K562 (cell line): Measurements from ENCODE around the gene TRPC1. TPM values are rescaled to one million over a fixed set of nuclear protein-coding genes. Genes with fewer than 3 reads are reported as not detected.

Experiments
- ATAC-seq: fragments of 200-7000 bp; cut with Tn5 transposase; 3 replicates; pipeline ENCODE4 v1.9.1; 2020; ENCODE audit warnings: moderate library complexity
- BruUV-seq: library from RNA; stranded (reverse); fragments of 400-500 nt; replicated peaks from 2 replicates; lab custom pipeline; 2021; lab: Mats Ljungman, UMichigan
- CTCF ChIA-PET: fragments of 300-600 bp; formaldehyde crosslinking; extraction: SDS; loops from one replicate; lab custom pipeline; 2021; ENCODE audit warnings: low intra/inter-chr PET ratio; lab: Yijun Ruan, JAX
- POLR2A ChIA-PET: fragments of 300-600, 350-650 bp; sonication (Branson Sonifier 250); formaldehyde crosslinking; extraction: SDS; loops from one replicate; lab custom pipeline; 2021; ENCODE audit warnings: antibody characterized with exemption, inconsistent platforms; lab: Yijun Ruan, JAX
- DNase-seq, 4 experiments: peaks; one replicate each; pipeline versions ENCODE4 v3.0.0 to v3.0.0-alpha.2; 2011 to 2018; ENCODE audit warnings: low spot score in 3 of 4, mixed read lengths in 3 of 4; ENCODE audit errors: extremely low read depth in 1 of 4
- FAIRE-seq: peaks from 2 replicates; lab custom pipeline; 2011; peaks lifted over from hg19 to GRCh38; lab: Jason Lieb, UNC
- H2AFZ ChIP-seq: 2 replicates; pipeline ENCODE4 v1.6.0; 2011; ENCODE audit warnings: low read depth, low read length, control low read depth, inconsistent platforms
- H3K27ac ChIP-seq: fragments of 200-600 bp; 3 replicates; pipeline ENCODE4 v1.8.0; 2011; ENCODE audit warnings: low read depth, mild to moderate bottlenecking, control low read depth, inconsistent platforms, low read length, moderate library complexity, mixed read lengths; ENCODE audit errors: extremely low read depth
- H3K27me3 ChIP-seq, 2 experiments: fragments of 300-600 bp in 1 of 2; 2 replicates in 1 of 2; 3 replicates in 1 of 2; pipeline versions ENCODE4 v1.6.0 to v1.8.0; 2011; ENCODE audit warnings: inconsistent platforms in 2 of 2, low read length in 2 of 2, mild to moderate bottlenecking in 1 of 2, mixed read lengths in 1 of 2, moderate library complexity in 1 of 2; ENCODE audit not compliant: control insufficient read depth in 2 of 2, insufficient read depth in 2 of 2
- H3K36me3 ChIP-seq: fragments of 300-600 bp; 3 replicates; pipeline ENCODE4 v1.8.0; 2011; ENCODE audit warnings: mild to moderate bottlenecking, low read length, inconsistent platforms; ENCODE audit not compliant: control insufficient read depth, insufficient read depth
- H3K4me1 ChIP-seq, 2 experiments: fragments of 200-600 bp in 1 of 2; replicated peaks in 1 of 2; 2 replicates in 1 of 2; 3 replicates in 1 of 2; pipeline versions ENCODE4 v1.5.1 to v1.8.0; 2011; ENCODE audit warnings: inconsistent platforms in 2 of 2, low read length in 2 of 2, mild to moderate bottlenecking in 1 of 2, mixed read lengths in 1 of 2, moderate library complexity in 1 of 2; ENCODE audit not compliant: control insufficient read depth in 2 of 2, insufficient read depth in 2 of 2
- H3K4me2 ChIP-seq: 2 replicates; pipeline ENCODE4 v1.6.1; 2011; ENCODE audit warnings: low read length, control low read depth, inconsistent platforms, mixed read lengths; ENCODE audit not compliant: insufficient read depth
- H3K4me3 ChIP-seq: fragments of 200-600 bp; sonication (generic), shearing (Covaris generic); 2 replicates; pipeline ENCODE4 v1.5.1; 2016; ENCODE audit warnings: control low read depth, inconsistent platforms
- H3K79me2 ChIP-seq: fragments of 200-600 bp; 3 replicates; pipeline ENCODE4 v1.8.0; 2011; ENCODE audit warnings: low read length, inconsistent platforms; ENCODE audit not compliant: control insufficient read depth, insufficient read depth
- H3K9ac ChIP-seq, 2 experiments: 2 replicates each; pipeline versions ENCODE4 v1.6.0 to v1.6.1; 2011; ENCODE audit warnings: low read depth in 2 of 2, low read length in 2 of 2, control low read depth in 1 of 2, inconsistent platforms in 1 of 2, mild to moderate bottlenecking in 1 of 2, mixed read lengths in 1 of 2; ENCODE audit not compliant: insufficient read depth in 1 of 2
- H3K9me1 ChIP-seq: one replicate; pipeline ENCODE4 v1.6.0; 2011; ENCODE audit warnings: inconsistent platforms, mild to moderate bottlenecking, low read length, moderate library complexity; ENCODE audit not compliant: control insufficient read depth, insufficient read depth
- H3K9me3 ChIP-seq: replicated peaks from 2 replicates; pipeline ENCODE4 v1.5.1; 2011; ENCODE audit warnings: low read depth, low read length, inconsistent platforms; ENCODE audit not compliant: control insufficient read depth, insufficient read depth
- H4K20me1 ChIP-seq: replicated peaks from 2 replicates; pipeline ENCODE4 v1.6.1; 2011; ENCODE audit warnings: low read length, inconsistent platforms, mixed read lengths; ENCODE audit not compliant: control insufficient read depth, insufficient read depth
- CBFA2T2 ChIP-seq: fragments of 450-650 bp; conservative IDR thresholded peaks from 2 replicates; pipeline ENCODE4 v1.6.1; 2017; ENCODE audit warnings: mild to moderate bottlenecking
- CEBPG ChIP-seq, 3 experiments: fragments of 200-800 bp in 1 of 3; sonication (Bioruptor generic) in 1 of 3; sonication (generic) in 1 of 3; formaldehyde crosslinking in 1 of 3; IDR thresholded peaks in 2 of 3; conservative IDR thresholded peaks in 1 of 3; 2 replicates each; pipeline versions ENCODE4 v1.6.1 to v1.8.0; 2016 to 2022; ENCODE audit warnings: missing compliant biosample characterization in 2 of 3, missing genetic modification characterization in 2 of 3, mild to moderate bottlenecking in 1 of 3, missing genetic modification reagents in 1 of 3
- FOXJ2 ChIP-seq: fragments of 200-800 bp; sonication (Bioruptor generic); IDR thresholded peaks from 2 replicates; pipeline ENCODE4 v1.6.1; 2016; ENCODE audit warnings: missing genetic modification characterization, missing compliant biosample characterization
- HDAC2 ChIP-seq: fragments of 450-650 bp; IDR thresholded peaks from 2 replicates; pipeline ENCODE4 v1.6.1; 2016; ENCODE audit warnings: mild to moderate bottlenecking
- JUN ChIP-seq, 2 experiments: sonication (generic) in 1 of 2; formaldehyde crosslinking in 1 of 2; IDR thresholded peaks; 2 replicates each; pipeline versions ENCODE4 v1.6.1 to v1.8.0; 2012 to 2022; ENCODE audit warnings: borderline replicate concordance in 2 of 2, mild to moderate bottlenecking in 2 of 2, improper control_type of control experiment in 1 of 2, low read depth in 1 of 2, low read length in 1 of 2, missing genetic modification reagents in 1 of 2
- KHSRP ChIP-seq: fragments of 450-650 bp; IDR thresholded peaks from 2 replicates; pipeline ENCODE4 v1.6.1; 2017
- LEF1 ChIP-seq: fragments of 450-650 bp; IDR thresholded peaks from 2 replicates; pipeline ENCODE4 v1.6.1; 2016; ENCODE audit warnings: mild to moderate bottlenecking
- MTA2 ChIP-seq: fragments of 450-650 bp; IDR thresholded peaks from 2 replicates; pipeline ENCODE4 v1.6.1; 2016; ENCODE audit warnings: low read depth
- NCOA1 ChIP-seq: fragments of 450-650 bp; IDR thresholded peaks from 2 replicates; pipeline ENCODE4 v1.6.1; 2016; ENCODE audit warnings: low read depth
- NFIC ChIP-seq: fragments of 450-650 bp; IDR thresholded peaks from 2 replicates; pipeline ENCODE4 v1.6.1; 2017; ENCODE audit warnings: mild to moderate bottlenecking, inconsistent platforms
- NR2C2 ChIP-seq, 2 experiments: fragments of 200-800 bp in 1 of 2; sonication (Bioruptor generic) in 1 of 2; sonication (generic) in 1 of 2; formaldehyde crosslinking in 1 of 2; IDR thresholded peaks; 2 replicates each; pipeline versions ENCODE4 v1.6.1 to v1.8.0; 2016 to 2022; ENCODE audit warnings: mild to moderate bottlenecking in 1 of 2, missing compliant biosample characterization in 1 of 2, missing genetic modification characterization in 1 of 2, missing genetic modification reagents in 1 of 2
- STAT5B ChIP-seq: fragments of 250-450 bp; sonication (Bioruptor Pico); IDR thresholded peaks from 2 replicates; pipeline ENCODE4 v1.8.0; 2021; ENCODE audit warnings: mild to moderate bottlenecking, inconsistent platforms
- TAF1 ChIP-seq: IDR thresholded peaks from 2 replicates; pipeline ENCODE4 v1.6.1; 2011; ENCODE audit warnings: mild to moderate bottlenecking, low read length, moderate library complexity; ENCODE audit not compliant: insufficient read depth, control insufficient read depth, severe bottlenecking; ENCODE audit errors: extremely low read depth
- TCF7 ChIP-seq: sonication (generic); IDR thresholded peaks from 2 replicates; pipeline ENCODE4 v1.6.1; 2016; ENCODE audit warnings: antibody characterized with exemption, borderline replicate concordance
- WGBS: fragments of 100-300 bp; shearing (Covaris generic); methylation state at CpG from one replicate; pipeline ENCODE4 v1.1.6; 2016; ENCODE audit warnings: low coverage, mixed read lengths; ENCODE audit not compliant: insufficient coverage; ENCODE audit errors: missing lambda C conversion rate; 5-methylcytosine and 5-hydroxymethylcytosine counted together
- in situ Hi-C: fragments of 300-500 bp; cut with MboI; formaldehyde crosslinking; loops from 4 replicates; pipeline ENCODE4 v1.15.0; 2018; ENCODE audit warnings: inconsistent platforms, mixed read lengths
- intact Hi-C: fragments of 100-400 bp; cut with micrococcal nuclease; formaldehyde crosslinking; loops from 2 replicates; pipeline ENCODE4 v1.14.2; 2022
- polyA plus RNA-seq, 8 experiments: library from polyadenylated mRNA; depleted of rRNA in 4 of 8; stranded (reverse) in 5 of 8; unstranded in 3 of 8; fragments of >200 nt; fragmentation: Nextera tagmentation in 2 of 8; fragmentation: Illumina TruSeq in 1 of 8; extraction: Ambion mirVana in 2 of 8; extraction: Trizol in 1 of 8; gene quantifications; 2 replicates each; pipeline versions ENCODE4 v1.2.1 to v1.2.3, GENCODE V29; 2011 to 2014; ENCODE audit warnings: inconsistent platforms in 1 of 8, missing spikeins in 1 of 8
- total RNA-seq, 7 experiments: library from RNA; depleted of rRNA in 6 of 7; stranded (reverse); fragments of >200 nt in 6 of 7; fragmentation: Illumina TruSeq in 2 of 7; extraction: Trizol in 2 of 7; gene quantifications; 2 replicates each; pipeline versions ENCODE4 v1.2.1 to v1.2.3, GENCODE V29; 2011 to 2021; ENCODE audit warnings: low replicate concordance in 1 of 7
- TF ChIP-seq, protein P1 (sequence below): sonication (generic); IDR thresholded peaks from 2 replicates; pipeline ENCODE4 v1.6.1; 2016
- TF ChIP-seq, protein P2 (sequence below), 2 experiments: IDR thresholded peaks in 1 of 2; conservative IDR thresholded peaks in 1 of 2; 2 replicates each; pipeline ENCODE4 v1.6.1; 2016; ENCODE audit warnings: low read depth in 2 of 2, mild to moderate bottlenecking in 1 of 2, missing compliant biosample characterization in 1 of 2, missing genetic modification characterization in 1 of 2, moderate library complexity in 1 of 2

The TRPC1 gene
- total and polyA plus RNA-seq, 9 of the 15 experiments (the other 6 are each of a cell fraction or from before 2014, with no cell fraction given), result 1.4 to 6.5 (median 3.0) TPM

- BruUV-seq, result no TSS peak
- no peak overlapping the region for H3K9ac ChIP-seq
- CTCF ChIA-PET, result no interaction called here
- H3K36me3 ChIP-seq, result no peaks in the 10 kb centered on the region
- no peaks in the 10 kb centered on the region for H3K9me1 ChIP-seq
- H2AFZ ChIP-seq, result no peak overlapping the region
- H3K27me3 ChIP-seq, result no peaks in the 10 kb centered on the region
- POLR2A ChIA-PET, result interaction anchor here (0.9 kb wide), 1 partner anchor 589 kb away, joined by 4 read pairs; no protein-coding TSS in a partner anchor
- intact Hi-C loops (loop anchor here (5.0 kb wide), 1 partner anchor 37 kb away; the partner anchor contains the start of gene PCOLCE2), in situ Hi-C loops (no loop called here)
- peak; percentile 96 for ATAC-seq
- FAIRE-seq, result peak; percentile 82
- H4K20me1 ChIP-seq, result no peaks in the 10 kb centered on the region
- no peaks in the 10 kb centered on the region; a peak in 4 of 5 replicates for H3K4me1 ChIP-seq
- 0% methylated on average over 2 of the region's 2 CpGs for WGBS
- no peaks in the 10 kb centered on the region for H3K79me2 ChIP-seq
- no peak overlapping the region for H3K4me3 ChIP-seq
- H3K4me2 ChIP-seq, result no peak overlapping the region
- DNase-seq, result peak; percentile 37 to 75 (median 44)
- no peaks in the 10 kb centered on the region for H3K9me3 ChIP-seq
- no peak overlapping the region for H3K27ac ChIP-seq
- TF ChIP-seq NFIC, result 0 out of 2 replicates have a peak, but pooled peaks have one; percentile 11
- TF ChIP-seq MTA2, result peak; percentile 42; the same call in 1 of the 2 replicates
- peak; percentile 85 for TF ChIP-seq CEBPG (CRISPR knock-in tag; IDR thresholded peaks at IDR 0.05)
- peak; percentile 90 to 98 for TF ChIP-seq CEBPG (tag; conservative IDR thresholded peaks at IDR 0.05 in 1 of 2, IDR thresholded peaks at IDR 0.05 in 1 of 2)
- TF ChIP-seq LEF1, result peak; percentile 78; the same call in 1 of the 2 replicates
- peak; percentile 63; the same call in 1 of the 2 replicates for TF ChIP-seq HDAC2
- peak; percentile 94 for TF ChIP-seq TCF7
- TF ChIP-seq CBFA2T2, result peak; percentile 50; the same call in 1 of the 2 replicates
- TF ChIP-seq TAF1, result no peak
- TF ChIP-seq, protein P1, sequence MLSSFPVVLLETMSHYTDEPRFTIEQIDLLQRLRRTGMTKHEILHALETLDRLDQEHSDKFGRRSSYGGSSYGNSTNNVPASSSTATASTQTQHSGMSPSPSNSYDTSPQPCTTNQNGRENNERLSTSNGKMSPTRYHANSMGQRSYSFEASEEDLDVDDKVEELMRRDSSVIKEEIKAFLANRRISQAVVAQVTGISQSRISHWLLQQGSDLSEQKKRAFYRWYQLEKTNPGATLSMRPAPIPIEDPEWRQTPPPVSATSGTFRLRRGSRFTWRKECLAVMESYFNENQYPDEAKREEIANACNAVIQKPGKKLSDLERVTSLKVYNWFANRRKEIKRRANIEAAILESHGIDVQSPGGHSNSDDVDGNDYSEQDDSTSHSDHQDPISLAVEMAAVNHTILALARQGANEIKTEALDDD, result peak; percentile 94
- TF ChIP-seq NR2C2 (CRISPR knock-in tag; IDR thresholded peaks at IDR 0.05), result no peak
- peak; percentile 67; the same call in 1 of the 2 replicates for TF ChIP-seq NR2C2 (tag; IDR thresholded peaks at IDR 0.05)
- TF ChIP-seq, protein P2, sequence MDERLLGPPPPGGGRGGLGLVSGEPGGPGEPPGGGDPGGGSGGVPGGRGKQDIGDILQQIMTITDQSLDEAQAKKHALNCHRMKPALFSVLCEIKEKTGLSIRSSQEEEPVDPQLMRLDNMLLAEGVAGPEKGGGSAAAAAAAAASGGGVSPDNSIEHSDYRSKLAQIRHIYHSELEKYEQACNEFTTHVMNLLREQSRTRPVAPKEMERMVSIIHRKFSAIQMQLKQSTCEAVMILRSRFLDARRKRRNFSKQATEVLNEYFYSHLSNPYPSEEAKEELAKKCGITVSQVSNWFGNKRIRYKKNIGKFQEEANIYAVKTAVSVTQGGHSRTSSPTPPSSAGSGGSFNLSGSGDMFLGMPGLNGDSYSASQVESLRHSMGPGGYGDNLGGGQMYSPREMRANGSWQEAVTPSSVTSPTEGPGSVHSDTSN (CRISPR knock-in tag; IDR thresholded peaks at IDR 0.05; ENCODE audit: low read depth), result no peak
- TF ChIP-seq, protein P2 (tag; conservative IDR thresholded peaks at IDR 0.05; ENCODE audit: low read depth), result 0 out of 2 replicates have a peak, but pooled peaks have one; percentile 35
- no peak for TF ChIP-seq STAT5B (CRISPR knock-in tag)
- no peak for TF ChIP-seq FOXJ2 (tag)
- peak; percentile 21; the same call in 1 of the 2 replicates for TF ChIP-seq JUN (IDR thresholded peaks at IDR 0.05; ENCODE audit: borderline replicate concordance, low read depth, low read length)
- no peak for TF ChIP-seq JUN (CRISPR knock-in tag; IDR thresholded peaks at IDR 0.05; ENCODE audit: borderline replicate concordance)
- 0 out of 2 replicates have a peak, but pooled peaks have one; percentile 15 for TF ChIP-seq NCOA1
- TF ChIP-seq KHSRP, result 0 out of 2 replicates have a peak, but pooled peaks have one; percentile 54
These were observed 126.7 kb downstream of the TRPC1 start for GRCh38 chr3:142850395-142851023.
